AG09309 (cell line): ENCODE measurements around the gene ATP6V1F.

Experiments used
- DNase-seq: peaks from one replicate; pipeline ENCODE4 v3.0.0-alpha.2; 2010; ENCODE audit warnings: low read depth
- H3K4me3 ChIP-seq: 2 replicates; pipeline ENCODE4 v1.5.1; 2011; ENCODE audit warnings: mild to moderate bottlenecking, low read depth, low read length, moderate library complexity; ENCODE audit not compliant: control insufficient read depth
- TF ChIP-seq, protein P1 (sequence below): IDR thresholded peaks from 2 replicates; pipeline ENCODE4 v1.5.1; 2011; ENCODE audit warnings: mild to moderate bottlenecking, low read depth, low read length, inconsistent platforms; ENCODE audit not compliant: insufficient read depth, control insufficient read depth; ENCODE audit errors: missing control alignments

ATP6V1F gene

GRCh38 chr7:128876586-128876977 lies 13.9 kb downstream of the ATP6V1F start:
- TF ChIP-seq, protein P1, sequence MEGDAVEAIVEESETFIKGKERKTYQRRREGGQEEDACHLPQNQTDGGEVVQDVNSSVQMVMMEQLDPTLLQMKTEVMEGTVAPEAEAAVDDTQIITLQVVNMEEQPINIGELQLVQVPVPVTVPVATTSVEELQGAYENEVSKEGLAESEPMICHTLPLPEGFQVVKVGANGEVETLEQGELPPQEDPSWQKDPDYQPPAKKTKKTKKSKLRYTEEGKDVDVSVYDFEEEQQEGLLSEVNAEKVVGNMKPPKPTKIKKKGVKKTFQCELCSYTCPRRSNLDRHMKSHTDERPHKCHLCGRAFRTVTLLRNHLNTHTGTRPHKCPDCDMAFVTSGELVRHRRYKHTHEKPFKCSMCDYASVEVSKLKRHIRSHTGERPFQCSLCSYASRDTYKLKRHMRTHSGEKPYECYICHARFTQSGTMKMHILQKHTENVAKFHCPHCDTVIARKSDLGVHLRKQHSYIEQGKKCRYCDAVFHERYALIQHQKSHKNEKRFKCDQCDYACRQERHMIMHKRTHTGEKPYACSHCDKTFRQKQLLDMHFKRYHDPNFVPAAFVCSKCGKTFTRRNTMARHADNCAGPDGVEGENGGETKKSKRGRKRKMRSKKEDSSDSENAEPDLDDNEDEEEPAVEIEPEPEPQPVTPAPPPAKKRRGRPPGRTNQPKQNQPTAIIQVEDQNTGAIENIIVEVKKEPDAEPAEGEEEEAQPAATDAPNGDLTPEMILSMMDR = no peak
- H3K4me3 ChIP-seq = no peak overlapping the region
- DNase-seq = no peak

GRCh38 chr7:128876978-128877755 lies 14.5 kb downstream of the ATP6V1F start:
- TF ChIP-seq, protein P1 = no peak

DNA sequence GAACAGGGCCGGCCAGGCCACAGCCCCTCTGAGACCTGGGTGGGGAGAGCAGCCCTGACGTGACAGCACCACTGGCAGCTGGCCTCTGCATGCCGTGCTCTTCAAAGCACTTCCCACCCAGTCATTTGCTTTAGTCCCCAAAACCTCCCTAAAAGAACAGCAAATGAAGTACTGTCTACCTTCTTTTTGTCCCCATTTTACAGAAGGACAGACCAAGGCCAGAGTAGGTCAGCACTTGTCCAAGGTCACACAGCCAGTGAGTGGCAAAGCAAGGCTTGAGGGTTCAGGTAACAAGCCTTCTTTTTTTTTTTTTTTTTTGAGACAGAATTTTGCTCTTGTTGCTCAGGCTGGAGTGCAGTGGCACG lies 15.1 kb downstream of the ATP6V1F start:
- no peak overlapping the region for H3K4me3 ChIP-seq
- DNase-seq = no peak
- TF ChIP-seq, protein P1 = no peak

More at GRCh38 chr7:128876978-128877755, 14.5 kb downstream of the ATP6V1F start:
- H3K4me3 ChIP-seq = no peak overlapping the region
- DNase-seq = no peak

GRCh38 chr7:128878226-128879105 lies 15.8 kb downstream of the ATP6V1F start:
- no peak for DNase-seq
- no peak overlapping the region for H3K4me3 ChIP-seq
- TF ChIP-seq, protein P1 = no peak

DNA sequence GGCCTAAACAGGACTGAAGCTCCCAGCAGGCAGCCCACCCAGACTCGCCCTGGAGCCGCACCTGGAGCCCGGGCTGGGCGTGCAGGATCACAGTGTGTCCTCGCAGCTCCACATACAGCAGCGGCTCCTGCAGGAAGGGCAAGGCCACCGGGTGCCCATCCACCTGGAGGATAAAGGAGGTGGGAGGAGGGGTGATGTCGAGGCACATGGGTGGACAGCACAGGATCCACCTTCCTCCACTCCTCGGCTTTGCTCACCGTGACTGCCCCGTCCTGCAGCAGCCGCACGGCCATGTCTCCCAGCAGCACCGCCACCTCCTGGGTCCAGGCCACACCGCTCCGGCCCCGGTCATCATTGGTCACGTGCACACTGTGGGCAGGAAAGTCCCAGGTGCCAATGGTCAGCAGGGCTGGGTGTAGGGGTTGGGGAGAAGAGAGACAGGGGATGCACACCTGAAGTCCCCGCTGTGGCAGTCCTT lies 16.8 kb downstream of the ATP6V1F start:
- no peak overlapping the region for H3K4me3 ChIP-seq
- DNase-seq = no peak
- TF ChIP-seq, protein P1 = no peak

GRCh38 chr7:128879939-128880746 lies 17.5 kb downstream of the ATP6V1F start:
- no peak for DNase-seq
- TF ChIP-seq, protein P1 = peak; percentile 92
- no peak overlapping the region for H3K4me3 ChIP-seq
